NCI-H2171 (cell line): ENCODE measurements around the gene DIRAS3.
"Not testable (repeated sequence)": the region's sequence is repeated elsewhere in the genome, so short reads cannot be mapped to it uniquely, and the experiment has no call there.

ENCODE experiments used
- DNase-seq: peaks from one replicate; lab custom pipeline; 2025; lab: John Stamatoyannopoulos, UW

The DIRAS3 gene, protein sequence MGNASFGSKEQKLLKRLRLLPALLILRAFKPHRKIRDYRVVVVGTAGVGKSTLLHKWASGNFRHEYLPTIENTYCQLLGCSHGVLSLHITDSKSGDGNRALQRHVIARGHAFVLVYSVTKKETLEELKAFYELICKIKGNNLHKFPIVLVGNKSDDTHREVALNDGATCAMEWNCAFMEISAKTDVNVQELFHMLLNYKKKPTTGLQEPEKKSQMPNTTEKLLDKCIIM

DNA sequence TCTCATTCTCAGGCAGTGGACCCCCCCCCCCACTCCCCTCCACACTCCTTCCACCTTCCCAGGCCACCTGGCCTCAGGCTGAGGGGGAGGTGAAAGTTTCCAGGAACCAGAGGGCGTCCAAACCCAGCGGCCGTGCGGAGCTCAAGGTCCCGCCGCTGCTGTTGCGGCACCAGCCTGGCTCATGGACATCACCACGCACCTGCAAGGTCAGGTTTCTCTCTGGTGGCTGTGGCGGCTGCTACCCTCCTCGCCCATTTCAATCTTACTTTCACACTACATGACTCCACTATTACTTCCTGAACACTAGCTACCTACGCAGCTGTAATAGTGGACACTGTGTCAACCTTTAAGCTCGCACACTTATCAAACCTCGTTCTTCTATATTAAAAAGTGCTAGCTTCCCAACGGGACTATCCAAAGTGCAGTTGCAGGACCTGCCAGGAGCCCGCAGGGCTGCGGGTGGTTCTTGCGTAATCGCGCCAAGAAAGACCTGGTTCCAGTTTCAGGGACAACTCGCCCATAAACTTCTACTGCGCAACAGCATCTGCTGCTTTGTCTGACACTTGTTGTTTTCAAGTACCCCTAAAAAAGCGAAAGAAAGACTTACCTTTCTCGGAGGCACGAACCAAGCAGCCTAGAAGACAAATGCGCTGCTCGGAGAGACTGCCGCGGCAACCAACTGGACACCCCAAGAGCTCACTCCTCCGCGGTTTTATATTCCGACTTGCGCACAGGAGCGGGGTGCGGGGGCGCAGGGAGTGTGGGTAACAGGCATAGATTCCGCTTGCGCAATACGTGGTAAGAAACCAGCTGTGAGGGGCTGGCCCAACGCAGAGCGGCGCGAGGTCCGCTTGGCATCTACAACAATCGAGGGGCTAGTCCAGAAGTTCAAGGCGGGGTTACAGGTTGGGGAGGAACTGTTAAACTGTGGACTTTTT lies at the start of gene DIRAS3:
Gene DIRAS3, minus strand, starts transcription at position 687 of the 938 bp plus-strand sequence. CDS start 3,330 bp downstream, outside the sequence.
- no peak for DNase-seq

GRCh38 chr1:68093737-68094136 lies 43.3 kb upstream of the DIRAS3 start:
- DNase-seq = no peak

DNA sequence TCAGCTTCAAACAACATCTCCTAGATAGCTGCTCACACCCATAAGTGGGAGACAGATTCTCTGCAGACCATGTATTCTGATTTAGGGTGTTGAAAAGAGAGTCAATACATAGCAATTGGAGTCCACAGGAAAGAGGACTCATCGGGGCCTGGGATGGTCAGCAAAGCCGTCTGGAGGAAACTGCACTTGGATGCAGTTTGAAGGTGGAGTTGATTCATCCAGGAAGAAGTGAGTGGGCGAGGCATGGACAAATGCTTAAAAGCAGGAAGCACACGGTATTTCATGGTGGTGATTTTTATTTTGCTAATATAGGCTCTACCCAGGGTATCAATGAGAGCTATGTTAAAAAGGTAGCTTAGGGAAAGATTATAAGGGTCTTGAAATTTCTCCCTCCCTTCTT lies 36.8 kb upstream of the DIRAS3 start:
- no peak for DNase-seq

- DNase-seq = no peak
Measured at GRCh38 chr1:68085752-68086151, 35.3 kb upstream of the DIRAS3 start.

GRCh38 chr1:68083686-68084085 lies 33.3 kb upstream of the DIRAS3 start:
- DNase-seq = no peak

DNA sequence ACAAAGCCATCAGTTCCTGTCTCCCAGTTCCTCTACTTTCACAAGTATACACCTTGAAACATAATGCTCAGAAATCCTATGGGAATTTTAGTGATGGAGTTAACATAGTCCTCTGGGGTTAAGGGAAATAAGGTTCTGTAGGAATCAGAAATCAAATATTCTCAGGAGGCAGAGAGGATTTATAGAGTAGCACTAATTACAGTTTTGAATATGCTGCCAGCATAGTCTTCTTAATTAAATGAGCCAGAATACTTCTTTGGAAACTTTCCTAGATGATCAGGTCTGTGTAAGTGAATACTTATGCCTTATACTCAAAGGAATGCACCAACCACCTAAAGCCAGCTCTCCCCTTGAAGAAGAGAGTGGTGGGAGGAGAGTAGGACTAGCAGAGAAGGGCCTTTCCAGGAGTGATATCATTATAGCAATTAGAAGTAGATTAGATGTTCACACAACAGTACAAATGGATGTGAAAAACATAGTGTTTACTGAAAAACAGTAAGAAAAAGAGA lies 31.4 kb upstream of the DIRAS3 start:
- no peak for DNase-seq

DNA sequence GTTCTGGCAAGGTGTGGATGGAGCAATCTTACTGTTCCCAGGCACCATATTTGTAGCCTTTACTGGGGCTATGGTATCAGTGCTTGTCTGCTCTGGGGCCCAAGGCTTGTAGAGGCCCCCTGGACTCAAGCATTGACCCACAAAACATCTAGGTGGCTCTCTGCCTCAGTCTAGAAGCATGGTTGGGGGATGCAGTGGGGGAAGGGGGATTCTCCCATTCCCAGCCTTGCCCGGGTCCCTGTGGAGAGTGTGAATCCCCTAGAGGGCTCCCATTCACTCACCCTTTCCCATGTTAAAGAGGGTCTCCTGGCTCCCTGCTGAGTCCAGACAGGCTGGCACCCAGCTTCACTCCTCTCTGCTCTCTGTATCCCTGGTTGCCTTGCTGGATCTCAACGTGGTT lies 28.2 kb upstream of the DIRAS3 start:
- no peak for DNase-seq

DNA sequence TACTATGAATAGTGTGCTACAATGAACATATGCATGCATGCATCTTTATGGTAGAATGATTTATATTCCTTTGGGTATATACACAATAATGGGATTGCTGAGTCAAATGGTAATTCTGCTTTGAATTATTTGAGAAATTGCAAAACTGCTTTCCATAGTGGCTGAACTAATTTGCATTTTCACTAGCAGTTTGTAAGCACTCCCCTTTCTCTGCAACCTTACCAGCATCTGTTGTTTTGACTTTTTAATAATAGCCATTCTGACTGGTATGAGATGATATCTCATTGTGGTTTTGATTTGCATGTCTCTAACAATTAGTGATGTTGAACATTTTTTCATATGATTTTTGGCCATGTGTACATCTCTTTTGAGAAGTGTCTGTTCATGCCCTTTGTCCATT lies 24.0 kb upstream of the DIRAS3 start:
- no peak for DNase-seq

GRCh38 chr1:68065766-68066165 lies 15.3 kb upstream of the DIRAS3 start:
- no peak for DNase-seq

DNA sequence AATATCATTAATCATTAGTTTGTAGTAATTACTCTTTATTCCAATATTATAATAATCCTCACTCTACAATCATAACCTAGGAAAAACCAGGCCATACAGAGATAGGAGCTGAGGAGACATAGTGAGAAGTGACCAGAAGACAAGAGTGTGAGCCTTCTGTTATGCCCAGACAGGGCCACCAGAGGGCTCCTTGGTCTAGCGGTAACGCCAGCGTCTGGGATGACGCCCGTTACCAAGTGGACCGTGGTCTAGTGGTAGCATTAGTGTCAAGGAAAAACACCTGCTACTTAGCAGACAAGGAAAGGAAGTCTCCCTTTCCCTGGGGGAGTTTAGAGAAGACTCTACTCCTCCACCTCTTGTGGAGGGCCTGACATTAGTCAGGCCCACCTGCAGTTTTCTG lies 7.6 kb upstream of the DIRAS3 start:
- DNase-seq = not testable (repeated sequence)

- no peak for DNase-seq
Measured at GRCh38 chr1:68057564-68057963, 7.1 kb upstream of the DIRAS3 start.

- DNase-seq = no peak
Measured at GRCh38 chr1:68057050-68057449, 6.6 kb upstream of the DIRAS3 start.

- DNase-seq = no peak
Measured at GRCh38 chr1:68051475-68051874, 1.0 kb upstream of the DIRAS3 start.

DNA sequence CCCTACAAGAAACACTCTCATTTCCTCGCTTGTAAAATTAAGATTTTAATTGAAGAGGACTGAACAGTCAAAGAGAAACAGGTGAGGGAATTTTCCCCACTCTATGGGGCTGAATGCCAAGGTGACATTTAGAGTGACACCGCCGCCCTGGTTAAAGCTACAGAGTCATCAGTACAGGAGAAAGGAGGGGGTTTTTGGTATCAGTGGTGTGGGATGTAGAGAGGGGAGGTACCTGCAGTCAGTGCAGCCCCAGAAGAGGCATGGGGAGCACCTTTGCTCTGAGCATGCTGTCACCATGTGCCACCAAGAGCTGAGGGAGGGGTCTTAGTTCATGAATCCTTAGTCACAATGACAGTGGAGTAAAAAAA lies 2.8 kb downstream of the DIRAS3 start:
- no peak for DNase-seq

DNA sequence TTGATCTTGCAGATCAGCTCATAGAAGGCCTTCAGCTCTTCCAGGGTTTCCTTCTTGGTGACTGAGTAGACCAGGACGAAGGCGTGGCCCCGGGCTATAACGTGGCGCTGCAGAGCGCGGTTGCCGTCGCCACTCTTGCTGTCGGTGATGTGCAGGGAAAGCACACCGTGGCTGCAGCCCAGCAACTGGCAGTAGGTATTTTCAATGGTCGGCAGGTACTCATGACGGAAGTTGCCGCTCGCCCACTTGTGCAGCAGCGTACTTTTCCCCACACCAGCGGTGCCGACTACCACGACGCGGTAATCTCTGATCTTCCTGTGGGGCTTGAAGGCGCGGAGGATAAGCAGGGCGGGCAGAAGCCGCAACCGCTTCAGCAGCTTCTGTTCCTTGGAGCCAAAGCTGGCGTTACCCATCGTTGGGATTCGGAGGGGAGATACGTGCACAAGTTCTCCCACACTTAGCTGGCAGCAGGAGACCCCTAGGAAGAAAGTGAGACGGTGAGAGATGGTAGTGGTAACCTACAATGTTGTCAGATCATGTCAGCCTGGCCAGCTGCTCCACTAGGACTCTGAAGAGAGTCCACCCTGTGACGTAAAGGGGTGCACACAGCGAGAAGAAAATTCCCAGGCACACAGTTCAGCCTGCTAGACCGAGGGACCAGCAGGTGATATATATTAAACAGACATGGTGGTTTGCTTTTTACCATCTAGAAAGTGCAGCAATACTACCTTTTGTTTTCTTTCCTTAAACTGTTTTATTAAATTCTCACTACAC lies 3.4 kb downstream of the DIRAS3 start:
- DNase-seq = no peak

DNA sequence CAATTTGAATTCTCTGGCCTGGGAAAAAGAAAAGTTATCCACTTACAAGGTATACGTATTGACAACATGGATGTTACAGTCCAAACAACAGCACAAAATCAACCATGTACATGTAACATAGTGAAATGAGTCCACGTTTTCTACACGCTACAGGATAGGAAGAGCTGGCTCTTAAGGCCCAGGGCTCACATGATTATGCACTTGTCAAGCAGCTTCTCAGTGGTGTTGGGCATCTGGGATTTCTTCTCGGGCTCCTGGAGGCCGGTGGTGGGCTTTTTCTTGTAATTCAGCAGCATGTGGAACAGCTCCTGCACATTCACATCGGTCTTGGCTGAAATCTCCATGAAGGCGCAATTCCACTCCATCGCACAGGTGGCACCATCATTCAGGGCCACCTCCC lies 4.0 kb downstream of the DIRAS3 start:
- DNase-seq = no peak

DNA sequence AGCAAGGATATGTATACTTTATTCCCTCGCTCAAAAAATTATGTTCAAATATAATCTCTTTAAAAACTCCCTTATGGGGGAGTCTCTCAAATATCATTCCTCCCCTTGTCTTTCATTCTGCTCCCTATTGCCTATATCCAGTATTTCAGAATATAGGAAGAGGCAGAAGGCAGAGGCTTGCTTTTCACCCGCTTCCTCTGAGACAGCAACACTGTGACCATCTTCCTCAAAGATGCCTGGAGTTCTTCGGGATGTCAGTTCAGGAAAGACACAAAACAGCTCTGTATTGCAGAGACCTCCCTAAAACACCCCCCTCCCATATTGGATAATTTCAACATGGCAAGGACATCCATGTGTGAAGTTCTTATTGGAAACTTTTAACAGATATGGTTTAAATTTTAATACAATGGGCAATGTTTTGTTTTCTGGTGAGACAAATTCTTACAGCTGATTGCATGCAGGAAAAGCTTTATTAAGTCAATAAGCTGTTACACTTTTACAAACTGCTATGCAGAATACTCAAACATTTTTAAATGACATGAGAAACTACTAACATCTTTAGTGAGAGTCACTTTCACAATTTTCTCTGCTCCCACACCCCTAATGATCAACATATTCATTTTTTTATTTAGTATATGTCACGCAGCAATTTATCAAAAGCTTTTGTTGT lies 4.8 kb downstream of the DIRAS3 start:
- no peak for DNase-seq

- no peak for DNase-seq
Measured at GRCh38 chr1:68043443-68044090, 6.9 kb downstream of the DIRAS3 start.

DNA sequence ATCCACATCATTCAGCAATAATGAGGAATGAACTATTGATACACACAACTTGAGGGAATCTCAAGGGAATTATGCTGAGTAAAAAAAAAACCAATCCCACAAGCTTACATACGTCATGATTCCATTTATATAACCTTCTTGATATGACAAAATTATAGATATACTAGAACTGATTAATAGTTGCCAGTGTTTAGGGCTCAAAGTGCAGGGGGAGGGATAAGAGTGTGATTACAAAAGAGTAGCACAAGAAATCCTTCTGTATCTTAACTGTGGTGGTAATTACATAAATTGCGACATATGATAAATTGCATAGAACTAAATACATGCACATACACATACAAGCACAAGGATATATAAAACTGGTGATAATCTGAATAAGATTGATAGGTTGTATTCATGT lies 13.5 kb downstream of the DIRAS3 start:
- no peak for DNase-seq

GRCh38 chr1:68029444-68029843 lies 21.0 kb downstream of the DIRAS3 start:
- no peak for DNase-seq

DNA sequence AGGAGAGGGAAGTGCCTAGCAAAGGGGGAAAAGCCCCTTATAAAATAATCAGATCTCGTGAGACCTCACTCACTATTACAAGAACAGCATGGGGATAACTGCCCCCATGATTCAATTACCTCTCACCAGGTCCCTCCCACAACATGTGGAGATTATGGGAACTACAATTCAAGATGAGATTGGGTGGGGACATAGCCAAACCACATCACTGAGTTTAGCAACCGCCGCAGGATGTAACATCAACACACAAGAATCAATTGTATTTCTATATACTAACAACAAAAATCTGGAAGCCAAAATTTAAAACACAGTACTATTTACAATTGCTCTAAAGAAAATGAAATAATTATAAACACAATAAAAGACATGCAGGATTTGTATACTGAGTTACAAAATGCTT lies 21.9 kb downstream of the DIRAS3 start:
- no peak for DNase-seq
